HepG2 (cell line): ENCODE data around the gene CDH8. TPM values are rescaled to one million over a fixed set of nuclear protein-coding genes. Genes with fewer than 3 reads are reported as not detected.

Source experiments
- ATAC-seq: fragments of 200-7000 bp; cut with Tn5 transposase; 3 replicates; pipeline ENCODE4 v1.9.1; 2020; ENCODE audit warnings: mild to moderate bottlenecking, moderate library complexity
- BruUV-seq: library from RNA; stranded (reverse); fragments of 400-500 nt; replicated peaks from 2 replicates; lab custom pipeline; 2021; lab: Mats Ljungman, UMichigan
- CTCF ChIA-PET: fragments of 300-600 bp; formaldehyde crosslinking; extraction: SDS; loops from one replicate; lab custom pipeline; 2021; ENCODE audit warnings: low total read pairs, inconsistent platforms, low intra/inter-chr PET ratio; lab: Yijun Ruan, JAX
- POLR2A ChIA-PET: fragments of 350-600 bp; sonication (Branson Sonifier 250); formaldehyde crosslinking; loops from one replicate; lab custom pipeline; 2020; ENCODE audit warnings: antibody characterized with exemption, inconsistent platforms; lab: Yijun Ruan, JAX
- DNase-seq: peaks from one replicate; pipeline ENCODE4 v3.0.0-alpha.2; 2015; ENCODE audit warnings: low spot score
- FAIRE-seq: peaks from 3 replicates; lab custom pipeline; 2011; peaks lifted over from hg19 to GRCh38; lab: Jason Lieb, UNC
- H2AFZ ChIP-seq: one replicate; pipeline ENCODE4 v1.6.1; 2011; ENCODE audit warnings: low read length, inconsistent platforms
- H3K27ac ChIP-seq: fragments of 300-600 bp; 3 replicates; pipeline ENCODE4 v1.8.0; 2011; ENCODE audit warnings: mixed run types, mild to moderate bottlenecking, mixed read lengths, low read length, inconsistent platforms; ENCODE audit not compliant: insufficient read depth; ENCODE audit errors: extremely low read length
- H3K27me3 ChIP-seq, 2 experiments: fragments of 200-600 bp in 1 of 2; 2 replicates in 1 of 2; 3 replicates in 1 of 2; pipeline versions ENCODE4 v1.6.0 to v1.8.0; 2011; ENCODE audit warnings: low read length in 2 of 2, mild to moderate bottlenecking in 2 of 2, moderate library complexity in 2 of 2, inconsistent platforms in 1 of 2; ENCODE audit not compliant: insufficient read depth in 2 of 2, control insufficient read depth in 1 of 2
- H3K36me3 ChIP-seq, 2 experiments: fragments of 200-600 bp in 1 of 2; replicated peaks in 1 of 2; 2 replicates in 1 of 2; 3 replicates in 1 of 2; pipeline versions ENCODE4 v1.5.1 to v1.8.0; 2011; ENCODE audit warnings: low read length in 2 of 2, inconsistent platforms in 1 of 2; ENCODE audit not compliant: insufficient read depth in 2 of 2, control insufficient read depth in 1 of 2
- H3K4me1 ChIP-seq: 2 replicates; pipeline ENCODE4 v1.5.1; 2012; ENCODE audit warnings: low read length, inconsistent platforms; ENCODE audit not compliant: insufficient read depth
- H3K4me2 ChIP-seq: 2 replicates; pipeline ENCODE4 v1.6.0; 2011; ENCODE audit warnings: low read depth, low read length, inconsistent platforms
- H3K4me3 ChIP-seq, 3 experiments: fragments of 200-600 bp in 1 of 3; sonication (generic), shearing (Covaris generic) in 1 of 3; replicated peaks in 1 of 3; 2 replicates each; pipeline ENCODE4 v1.5.1; 2011 to 2016; ENCODE audit warnings: low read length in 3 of 3, inconsistent platforms in 2 of 3, low read depth in 2 of 3, mild to moderate bottlenecking in 2 of 3, control low read depth in 1 of 3, mixed read lengths in 1 of 3; ENCODE audit not compliant: insufficient read depth in 1 of 3
- H3K79me2 ChIP-seq: one replicate; pipeline ENCODE4 v1.6.1; 2011; ENCODE audit warnings: low read length, inconsistent platforms; ENCODE audit not compliant: insufficient read depth
- H3K9ac ChIP-seq: 2 replicates; pipeline ENCODE4 v1.6.0; 2011; ENCODE audit warnings: mild to moderate bottlenecking, low read depth, low read length, inconsistent platforms; ENCODE audit not compliant: insufficient read depth
- H3K9me3 ChIP-seq: 2 replicates; pipeline ENCODE4 v1.5.1; 2012; ENCODE audit warnings: mild to moderate bottlenecking, low read length
- H4K20me1 ChIP-seq: 2 replicates; pipeline ENCODE4 v1.6.0; 2011; ENCODE audit warnings: inconsistent platforms, mild to moderate bottlenecking, low read length, moderate library complexity; ENCODE audit not compliant: insufficient read depth
- MAFF ChIP-seq: IDR thresholded peaks from 2 replicates; pipeline ENCODE4 v1.6.1; 2011; ENCODE audit warnings: low read depth, low read length, improper control_type of control experiment
- MAFK ChIP-seq, 2 experiments: IDR thresholded peaks in 1 of 2; conservative IDR thresholded peaks in 1 of 2; 2 replicates each; pipeline ENCODE4 v1.6.1; 2011; ENCODE audit warnings: improper control_type of control experiment in 2 of 2, low read length in 2 of 2
- MEIS2 ChIP-seq: sonication (generic); formaldehyde crosslinking; IDR thresholded peaks from 2 replicates; pipeline ENCODE4 v1.9.0; 2021; ENCODE audit warnings: mild to moderate bottlenecking, missing genetic modification reagents
- SALL2 ChIP-seq: sonication (generic); formaldehyde crosslinking; IDR thresholded peaks from 2 replicates; pipeline ENCODE4 v1.8.1; 2023; ENCODE audit warnings: mild to moderate bottlenecking, missing genetic modification reagents, inconsistent platforms
- ZNF282 ChIP-seq: fragments of 450-650 bp; IDR thresholded peaks from 2 replicates; pipeline ENCODE4 v1.6.1; 2018; ENCODE audit not compliant: partially characterized antibody
- ZNF430 ChIP-seq: sonication (generic); formaldehyde crosslinking; IDR thresholded peaks from 2 replicates; pipeline ENCODE4 v1.9.0; 2021; ENCODE audit warnings: mild to moderate bottlenecking, missing genetic modification reagents
- WGBS: methylation state at CpG from one replicate; pipeline ENCODE4 v1.1.6; 2017; ENCODE audit warnings: low lambda C conversion rate; 5-methylcytosine and 5-hydroxymethylcytosine counted together
- in situ Hi-C: cut with HindIII; loops from 2 replicates; pipeline ENCODE4 v1.10.0; 2017; ENCODE audit warnings: low pct_unique_long_range_greater_than_20kb; ENCODE audit not compliant: extremely low pct_ligation_motif_present
- intact Hi-C: fragments of 100-400 bp; cut with micrococcal nuclease; formaldehyde crosslinking; loops from one replicate; pipeline ENCODE4 v1.10.0; 2022; ENCODE audit not compliant: unreplicated experiment
- polyA plus RNA-seq, 8 experiments: library from polyadenylated mRNA; depleted of rRNA in 3 of 8; stranded (reverse) in 7 of 8; unstranded in 1 of 8; fragments of >200 nt; fragmentation: Illumina TruSeq in 4 of 8; extraction: Trizol in 4 of 8; gene quantifications; 2 replicates each; pipeline versions ENCODE4 v1.2.1 to v1.2.3, GENCODE V29; 2011 to 2016; ENCODE audit warnings: low read depth in 4 of 8, missing spikeins in 1 of 8, mixed read lengths in 1 of 8; ENCODE audit not compliant: insufficient read depth in 1 of 8
- total RNA-seq, 5 experiments: library from RNA; depleted of rRNA; stranded (reverse); fragments of >200 nt; fragmentation: Illumina TruSeq; extraction: Trizol; gene quantifications; 2 replicates each; pipeline ENCODE4 v1.2.3, GENCODE V29; 2016; ENCODE audit warnings: low read depth in 1 of 5
- TF ChIP-seq, protein P1 (sequence below): sonication (generic); formaldehyde crosslinking; IDR thresholded peaks from 2 replicates; pipeline ENCODE4 v1.4.0; 2020; ENCODE audit warnings: missing genetic modification reagents, mild to moderate bottlenecking, borderline replicate concordance

Gene CDH8
- total and polyA plus RNA-seq, 2 of the 13 experiments (the other 11 are each of a cell fraction or from before 2014, with no cell fraction given) = not detected

- WGBS = 6% methylated on average over 3 of the region's 3 CpGs
- intact Hi-C loops = no loop called here
These were observed 114.9 kb downstream of the CDH8 start for GRCh38 chr16:61921373-61921772.

More at GRCh38 chr16:61921373-61921772, 114.9 kb downstream of the CDH8 start:
- ChIA-PET POLR2A (no interaction called here), CTCF (no interaction called here)
- ATAC-seq = no peak
- BruUV-seq = no TSS peak
- H3K27me3 ChIP-seq = no peaks in the 10 kb centered on the region
- no peak overlapping the region for H3K4me3 ChIP-seq
- TF ChIP-seq SALL2 (CRISPR knock-in tag) (no peak), MEIS2 (CRISPR knock-in tag) (no peak), ZNF282 (no peak), ZNF430 (no peak), MAFK (conservative IDR thresholded peaks at IDR 0.05 in 1 of 2, IDR thresholded peaks at IDR 0.05 in 1 of 2; ENCODE audit: low read length in 2 of 2) (peak; percentile 58 to 82), MAFF (peak; percentile 76)
- TF ChIP-seq, protein P1, sequence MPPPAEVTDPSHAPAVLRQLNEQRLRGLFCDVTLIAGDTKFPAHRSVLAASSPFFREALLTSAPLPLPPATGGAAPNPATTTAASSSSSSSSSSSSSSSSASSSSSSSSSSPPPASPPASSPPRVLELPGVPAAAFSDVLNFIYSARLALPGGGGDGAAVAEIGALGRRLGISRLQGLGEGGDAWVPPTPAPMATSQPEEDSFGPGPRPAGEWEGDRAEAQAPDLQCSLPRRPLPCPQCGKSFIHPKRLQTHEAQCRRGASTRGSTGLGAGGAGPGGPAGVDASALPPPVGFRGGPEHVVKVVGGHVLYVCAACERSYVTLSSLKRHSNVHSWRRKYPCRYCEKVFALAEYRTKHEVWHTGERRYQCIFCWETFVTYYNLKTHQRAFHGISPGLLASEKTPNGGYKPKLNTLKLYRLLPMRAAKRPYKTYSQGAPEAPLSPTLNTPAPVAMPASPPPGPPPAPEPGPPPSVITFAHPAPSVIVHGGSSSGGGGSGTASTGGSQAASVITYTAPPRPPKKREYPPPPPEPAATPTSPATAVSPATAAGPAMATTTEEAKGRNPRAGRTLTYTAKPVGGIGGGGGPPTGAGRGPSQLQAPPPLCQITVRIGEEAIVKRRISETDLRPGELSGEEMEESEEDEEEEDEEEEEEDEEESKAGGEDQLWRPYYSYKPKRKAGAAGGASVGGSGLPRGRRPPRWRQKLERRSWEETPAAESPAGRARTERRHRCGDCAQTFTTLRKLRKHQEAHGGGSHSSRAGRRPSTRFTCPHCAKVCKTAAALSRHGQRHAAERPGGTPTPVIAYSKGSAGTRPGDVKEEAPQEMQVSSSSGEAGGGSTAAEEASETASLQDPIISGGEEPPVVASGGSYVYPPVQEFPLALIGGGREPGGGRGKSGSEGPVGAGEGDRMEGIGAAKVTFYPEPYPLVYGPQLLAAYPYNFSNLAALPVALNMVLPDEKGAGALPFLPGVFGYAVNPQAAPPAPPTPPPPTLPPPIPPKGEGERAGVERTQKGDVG (CRISPR knock-in tag) = no peak
- H3K9ac ChIP-seq = no peak overlapping the region
- no peaks in the 10 kb centered on the region for H3K4me1 ChIP-seq
- no peaks in the 10 kb centered on the region for H3K79me2 ChIP-seq
- H3K4me2 ChIP-seq = no peak overlapping the region
- no peak overlapping the region for H3K27ac ChIP-seq
- H3K36me3 ChIP-seq = no peaks in the 10 kb centered on the region
- no peak for FAIRE-seq
- H4K20me1 ChIP-seq = no peaks in the 10 kb centered on the region
- no peak overlapping the region for H2AFZ ChIP-seq
- no peaks in the 10 kb centered on the region for H3K9me3 ChIP-seq
- DNase-seq = no peak
- in situ Hi-C loops = no loop called here
